Measurements from ENCODE around the gene TACC2.
A peak's percentile ranks its signal among the peaks of the same experiment; 100 is the strongest.
"Not testable (repeated sequence)": the region's sequence is repeated elsewhere in the genome, so short reads cannot be mapped to it uniquely, and the experiment has no call there.

The TACC2 gene

GRCh38 chr10:122096181-122096580 lies 107.2 kb downstream of the TACC2 start:
- not testable (repeated sequence) for DNase-seq

GRCh38 chr10:122096705-122097104 lies 107.7 kb downstream of the TACC2 start:
- DNase-seq = no peak

- DNase-seq = peak; percentile 7
Measured at GRCh38 chr10:122097935-122098334, 109.0 kb downstream of the TACC2 start.

- DNase-seq = no peak
Measured at GRCh38 chr10:122098924-122099323, 110.0 kb downstream of the TACC2 start.

GRCh38 chr10:122099562-122099961 lies 110.6 kb downstream of the TACC2 start:
- DNase-seq = no peak

- no peak for DNase-seq
Measured at GRCh38 chr10:122102146-122102868, 113.3 kb downstream of the TACC2 start.

- peak; percentile 12 for DNase-seq
Measured at GRCh38 chr10:122102869-122103525, 114.0 kb downstream of the TACC2 start.

- no peak for DNase-seq
Measured at GRCh38 chr10:122103592-122103991, 114.6 kb downstream of the TACC2 start.

GRCh38 chr10:122108786-122109185 lies 119.8 kb downstream of the TACC2 start:
- DNase-seq = not testable (repeated sequence)

GRCh38 chr10:122112021-122112616 lies 123.2 kb downstream of the TACC2 start:
- no peak for DNase-seq

GRCh38 chr10:122112625-122113160 lies 123.7 kb downstream of the TACC2 start:
- DNase-seq = peak; percentile 92

- DNase-seq = peak; percentile 91
Measured at GRCh38 chr10:122113161-122113944, 124.4 kb downstream of the TACC2 start.

- peak; percentile 67 for DNase-seq
Measured at GRCh38 chr10:122113945-122114747, 125.2 kb downstream of the TACC2 start.

- DNase-seq = peak; percentile 40
Measured at GRCh38 chr10:122115874-122116273, 126.9 kb downstream of the TACC2 start.

- peak; percentile 92 for DNase-seq
Measured at GRCh38 chr10:122116331-122116730, 127.4 kb downstream of the TACC2 start.

- peak; percentile 47 for DNase-seq
Measured at GRCh38 chr10:122117475-122117874, 128.5 kb downstream of the TACC2 start.

- peak; percentile 39 for DNase-seq
Measured at GRCh38 chr10:122120008-122120744, 131.2 kb downstream of the TACC2 start.

- DNase-seq = peak; percentile 98
Measured at GRCh38 chr10:122121059-122121458, 132.1 kb downstream of the TACC2 start.

- DNase-seq = no peak
Measured at GRCh38 chr10:122122493-122122892, 133.5 kb downstream of the TACC2 start.

GRCh38 chr10:122123186-122123585 lies 134.2 kb downstream of the TACC2 start:
- no peak for DNase-seq

GRCh38 chr10:122124342-122124741 lies 135.4 kb downstream of the TACC2 start:
- no peak for DNase-seq
